ENCODE data around the gene SLC18A2.

Gene SLC18A2

GRCh38 chr10:117240621-117241529 lies at the start of gene SLC18A2:
SLC18A2 (plus strand) TSS chr10:117241114; CDS start chr10:117241694, 580 bp downstream.
- intact Hi-C loops (cut with DNase I): no loop called here
- DNase-seq: no peak

DNA sequence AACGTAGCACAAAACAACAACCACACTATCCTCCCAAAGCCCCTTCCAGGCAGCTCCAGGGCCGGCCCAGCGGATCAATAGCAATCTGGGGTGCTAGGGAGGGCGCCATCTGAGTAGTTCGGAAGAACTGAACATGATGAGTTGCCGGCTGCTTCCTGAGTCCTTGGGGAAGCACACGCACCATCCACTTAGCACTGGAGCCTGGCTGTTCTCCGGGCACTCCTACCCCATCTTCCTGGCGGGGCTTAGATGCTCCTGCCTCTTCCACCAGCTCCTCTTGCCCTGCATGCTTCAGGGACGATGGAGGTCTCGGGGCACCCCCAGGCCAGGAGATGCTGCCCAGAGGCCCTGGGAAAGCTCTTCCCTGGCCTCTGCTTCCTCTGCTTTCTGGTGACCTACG lies 43.7 kb upstream of the SLC18A2 start, which contains the start of gene KCNK18:
Gene KCNK18, plus strand, starts transcription at position 301 of the 400 bp plus-strand sequence. Its CDS starts 0 bp downstream, at position 301.
- no peak for DNase-seq
- intact Hi-C loops (cut with DNase I): no loop called here

DNA sequence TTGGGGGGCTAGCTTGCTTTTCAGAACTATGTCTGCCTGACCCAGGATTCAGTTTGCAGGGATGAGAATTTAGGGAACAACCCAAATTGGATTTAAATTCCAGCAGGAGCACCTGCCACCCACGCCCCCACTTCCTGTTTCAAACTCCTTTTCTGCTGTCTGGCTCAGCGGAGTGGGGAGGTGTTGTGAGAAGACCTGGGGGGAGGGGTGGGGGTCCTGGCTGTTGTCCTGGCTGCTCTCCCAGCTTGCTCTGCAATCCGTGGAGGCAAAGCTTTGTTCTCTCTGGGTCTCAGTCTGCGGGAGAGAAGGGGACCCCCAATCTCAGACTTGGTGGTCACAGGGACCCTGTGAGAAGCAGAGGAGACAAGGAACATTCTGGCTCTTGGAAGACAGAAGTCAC lies 42.8 kb upstream of the SLC18A2 start:
- DNase-seq: no peak
- intact Hi-C loops (cut with DNase I): no loop called here

DNA sequence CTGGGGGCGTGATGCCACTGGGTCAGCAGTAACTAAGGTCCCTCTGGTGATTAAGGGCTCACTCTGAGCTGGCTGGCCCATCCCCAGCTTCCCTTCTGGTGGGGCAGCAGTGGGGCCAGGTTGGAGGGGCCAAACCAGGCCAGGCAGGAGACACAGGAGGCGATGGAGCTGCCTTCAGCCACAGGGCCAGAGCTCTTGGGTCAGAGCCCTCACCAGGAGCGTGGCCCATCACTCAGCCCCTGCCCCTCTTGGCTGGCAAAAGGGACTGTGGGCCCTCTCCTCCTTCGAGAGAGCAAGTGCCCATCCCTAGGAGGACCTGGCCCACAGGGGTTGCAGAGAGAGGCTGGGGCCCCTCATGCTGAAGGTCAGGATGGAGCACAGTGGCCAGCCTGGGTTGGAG lies 39.1 kb upstream of the SLC18A2 start:
- DNase-seq: no peak
- intact Hi-C loops (cut with DNase I): no loop called here

GRCh38 chr10:117204316-117204715 lies 36.6 kb upstream of the SLC18A2 start:
- intact Hi-C loops (cut with DNase I): no loop called here
- no peak for DNase-seq

DNA sequence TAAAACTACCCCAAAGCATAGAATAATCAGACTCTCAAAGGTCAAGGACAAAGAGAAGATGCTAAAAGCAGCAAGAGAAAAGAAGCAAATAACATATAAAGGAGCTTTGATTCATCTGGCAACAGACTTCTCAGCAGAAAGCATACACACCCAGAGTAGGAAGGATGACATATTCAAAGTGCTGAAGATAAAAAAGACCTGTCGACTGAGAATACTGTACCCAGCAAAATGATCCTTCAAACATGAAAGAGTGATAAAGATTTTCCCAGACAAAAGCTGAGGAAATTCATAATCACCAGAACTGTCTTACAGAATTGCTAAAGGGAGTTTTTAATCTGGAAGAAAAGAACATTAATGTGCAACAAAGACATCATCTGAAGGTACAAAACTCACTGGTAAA lies 28.7 kb upstream of the SLC18A2 start:
- intact Hi-C loops (cut with DNase I): no loop called here
- no peak for DNase-seq

DNA sequence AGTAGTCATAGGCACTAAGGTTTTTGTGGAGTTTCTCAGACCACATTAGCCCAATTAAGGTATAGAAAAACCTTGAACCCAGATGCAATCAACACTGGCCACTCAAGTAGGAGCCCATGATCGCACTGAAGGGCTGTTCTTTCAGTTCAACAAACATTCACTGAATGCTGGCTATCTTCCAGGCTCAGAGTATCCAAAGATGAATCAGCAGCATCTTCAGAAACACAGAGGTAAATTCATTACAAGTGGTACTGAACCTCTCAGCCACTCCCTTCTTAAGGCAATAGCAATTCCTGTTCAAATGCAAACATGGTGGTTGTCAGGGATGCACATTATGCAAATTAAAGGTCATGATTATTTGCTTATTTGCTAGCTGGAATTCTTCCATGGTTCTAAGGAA lies 26.5 kb upstream of the SLC18A2 start:
- intact Hi-C loops (cut with DNase I): no loop called here
- DNase-seq: no peak

- intact Hi-C loops (cut with DNase I): loop anchor here (5.0 kb wide), 1 partner anchor 107 kb away; no protein-coding TSS in a partner anchor
- no peak for DNase-seq
These were observed 25.8 kb upstream of the SLC18A2 start for GRCh38 chr10:117215079-117215478.

GRCh38 chr10:117216028-117216427 lies 24.9 kb upstream of the SLC18A2 start:
- intact Hi-C loops (cut with DNase I): loop anchor here (5.0 kb wide), 1 partner anchor 106 kb away; no protein-coding TSS in a partner anchor
- DNase-seq: no peak

DNA sequence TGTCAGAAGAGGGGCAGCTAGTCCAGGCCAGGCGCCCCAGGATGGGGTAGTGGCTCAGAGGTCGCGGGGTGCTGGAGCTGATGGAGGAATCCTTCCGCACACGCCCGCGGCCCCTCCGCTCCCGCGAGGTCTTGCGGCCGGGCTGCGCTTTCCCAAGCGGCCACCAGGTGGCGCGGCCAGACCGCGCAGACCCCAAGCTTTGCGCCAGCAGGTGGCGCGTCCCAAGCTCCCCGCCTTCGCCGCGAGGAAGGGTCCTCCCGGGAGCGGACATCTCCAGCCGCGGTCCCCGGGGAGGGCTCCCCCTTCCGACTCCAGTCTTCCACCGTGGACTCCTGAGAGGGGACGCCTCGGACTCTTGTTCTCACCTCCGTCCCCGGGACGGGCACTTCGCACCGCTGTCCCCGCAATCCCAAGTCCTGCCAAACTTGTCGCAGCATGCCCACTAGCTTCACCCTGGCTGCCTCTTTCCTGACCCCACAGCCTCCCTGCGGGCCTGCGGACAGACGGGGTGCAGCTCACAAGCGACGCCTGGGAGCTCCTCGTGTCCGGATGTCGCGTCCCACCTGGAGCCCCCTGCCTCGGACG lies 24.2 kb upstream of the SLC18A2 start:
- peak; percentile 9 to 89 (median 74) for DNase-seq
- intact Hi-C loops (cut with DNase I): loop anchor here (5.0 kb wide), 1 partner anchor 106 kb away; no protein-coding TSS in a partner anchor

DNA sequence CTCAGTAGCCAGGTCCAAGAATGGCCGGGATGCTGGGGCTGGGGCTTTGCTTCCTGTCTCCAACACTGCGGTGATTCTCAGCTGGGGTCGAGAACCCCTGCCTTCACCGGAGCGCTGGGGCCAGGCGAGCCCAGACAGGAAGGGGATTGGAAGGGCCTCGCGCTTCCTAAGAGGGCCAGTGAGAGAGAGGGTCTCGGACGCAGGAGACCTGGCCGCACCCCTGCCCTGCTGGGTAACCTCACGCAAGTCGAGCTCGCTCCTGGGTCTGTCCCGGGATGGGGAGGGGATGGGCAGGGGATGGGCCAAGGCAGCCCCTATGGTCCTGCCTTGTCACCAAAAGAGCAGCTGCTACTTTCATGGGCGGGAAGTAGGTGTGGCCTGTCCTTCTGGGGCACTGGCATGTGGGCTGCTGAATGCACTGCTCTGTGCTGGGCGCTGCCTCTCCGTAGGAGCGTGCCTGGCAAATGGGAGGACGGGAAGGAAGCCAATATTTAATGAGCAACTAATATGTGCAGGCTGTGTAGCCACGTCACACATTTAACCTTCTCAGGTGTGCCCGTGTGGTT lies 23.6 kb upstream of the SLC18A2 start:
- intact Hi-C loops (cut with DNase I): loop anchor here (5.0 kb wide), 1 partner anchor 105 kb away; no protein-coding TSS in a partner anchor
- peak in 1 of 42 donors; percentile 14 for DNase-seq

- intact Hi-C loops (cut with DNase I): loop anchor here (5.0 kb wide), 1 partner anchor 104 kb away; no protein-coding TSS in a partner anchor
- no peak for DNase-seq
These were observed 22.3 kb upstream of the SLC18A2 start for GRCh38 chr10:117218654-117219053.

- intact Hi-C loops (cut with DNase I): no loop called here
- no peak for DNase-seq
These were observed 19.7 kb upstream of the SLC18A2 start for GRCh38 chr10:117221156-117221711.

GRCh38 chr10:117222552-117222951 lies 18.4 kb upstream of the SLC18A2 start:
- no peak for DNase-seq
- intact Hi-C loops (cut with DNase I): no loop called here

DNA sequence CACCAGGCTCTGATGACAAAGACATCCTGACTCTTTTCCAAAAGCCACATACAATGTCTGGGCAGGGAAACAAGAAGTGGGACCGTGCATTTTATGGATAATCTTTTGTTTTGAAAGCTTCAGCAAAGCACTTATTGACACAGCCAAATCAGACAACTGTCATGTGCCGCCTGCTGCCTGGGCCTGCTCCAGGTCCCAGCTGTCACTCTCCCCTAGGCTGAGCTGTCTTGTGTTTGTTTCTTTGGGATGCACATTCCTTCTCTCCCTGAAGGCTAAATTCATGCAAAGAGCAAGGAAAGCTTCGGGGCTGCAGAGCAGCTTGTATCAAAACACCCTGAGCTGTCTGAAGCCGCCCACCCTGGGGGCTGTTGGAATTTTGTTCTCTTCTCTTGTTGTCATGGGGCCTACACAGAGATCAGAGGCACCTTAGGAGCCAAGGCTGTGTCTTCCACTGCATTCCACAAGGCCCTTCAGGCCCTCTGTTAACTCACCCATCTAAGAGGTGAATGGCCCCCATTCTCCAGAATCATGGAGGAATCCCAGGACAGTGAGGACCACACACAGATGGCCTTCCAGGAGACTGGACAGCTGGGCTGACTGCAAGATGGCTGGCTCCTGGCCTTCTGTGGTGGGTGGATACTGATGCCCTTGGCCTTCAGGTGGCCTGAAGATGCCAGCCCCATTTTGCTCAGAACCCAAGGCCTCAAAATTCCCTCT lies 17.8 kb upstream of the SLC18A2 start:
- peak in 12 of 42 donors; percentile 9 to 55 (median 30) for DNase-seq
- intact Hi-C loops (cut with DNase I): no loop called here

GRCh38 chr10:117223693-117224430 lies 17.1 kb upstream of the SLC18A2 start:
- intact Hi-C loops (cut with DNase I): no loop called here
- no peak for DNase-seq

- intact Hi-C loops (cut with DNase I): no loop called here
- DNase-seq: no peak
These were observed 16.0 kb upstream of the SLC18A2 start for GRCh38 chr10:117224881-117225280.

DNA sequence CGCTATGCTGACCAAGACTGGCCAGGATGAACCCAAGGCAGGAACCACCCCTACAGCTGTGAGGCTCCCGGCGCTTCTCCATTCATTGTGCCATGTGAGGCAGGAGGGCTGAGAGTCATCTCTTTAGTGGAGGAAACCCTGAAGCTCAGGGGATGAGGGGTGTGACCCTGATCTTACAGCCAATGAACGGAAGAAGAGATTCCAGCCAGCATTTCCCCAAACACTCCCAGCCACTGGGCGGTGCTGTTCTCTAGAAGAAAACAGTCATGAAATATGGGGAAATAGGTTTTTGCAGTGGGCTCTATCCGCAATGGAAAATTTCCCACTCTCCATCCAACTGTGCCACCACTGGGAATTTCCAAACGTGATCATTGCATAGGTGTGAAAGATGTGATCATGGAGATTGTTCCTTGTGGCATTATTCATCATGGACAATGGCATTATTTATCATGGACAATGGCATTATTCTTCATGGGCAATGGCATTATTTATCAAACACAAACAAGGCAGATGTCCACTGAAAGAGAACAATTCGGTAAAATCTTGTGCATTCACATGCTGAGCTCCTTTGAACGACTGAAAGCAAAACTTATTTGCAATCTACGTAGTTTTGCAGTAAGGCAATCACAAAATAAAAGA lies 14.0 kb upstream of the SLC18A2 start:
- intact Hi-C loops (cut with DNase I): no loop called here
- DNase-seq: peak in 7 of 42 donors; percentile 6 to 49 (median 15)
